ENCODE data around the gene ENTHD1.
"Not testable (repeated sequence)": the region's sequence is repeated elsewhere in the genome, so short reads cannot be mapped to it uniquely, and the experiment has no call there.

Gene ENTHD1

DNA sequence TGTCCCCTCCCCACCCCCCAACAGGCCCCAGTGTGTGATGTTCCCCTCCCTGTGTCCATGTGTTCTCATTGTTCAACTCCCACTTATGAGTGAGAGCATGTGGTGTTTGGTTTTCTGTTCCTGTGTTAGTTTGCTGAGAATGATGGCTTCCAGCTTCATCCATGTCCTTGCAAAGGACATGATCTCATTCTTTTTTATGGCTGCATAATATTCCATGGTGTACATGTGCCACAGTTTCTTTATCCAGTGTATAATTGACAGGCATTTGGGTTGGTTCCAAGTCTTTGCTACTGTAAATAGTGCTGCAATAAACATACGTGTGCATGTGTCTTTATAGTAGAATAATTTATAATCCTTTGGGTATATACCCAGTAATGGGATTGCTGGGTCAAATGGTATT is 159.5 kb downstream of the ENTHD1 start:
- not testable (repeated sequence) for DNase-seq (ENCODE audit: low read depth, low spot score)

DNA sequence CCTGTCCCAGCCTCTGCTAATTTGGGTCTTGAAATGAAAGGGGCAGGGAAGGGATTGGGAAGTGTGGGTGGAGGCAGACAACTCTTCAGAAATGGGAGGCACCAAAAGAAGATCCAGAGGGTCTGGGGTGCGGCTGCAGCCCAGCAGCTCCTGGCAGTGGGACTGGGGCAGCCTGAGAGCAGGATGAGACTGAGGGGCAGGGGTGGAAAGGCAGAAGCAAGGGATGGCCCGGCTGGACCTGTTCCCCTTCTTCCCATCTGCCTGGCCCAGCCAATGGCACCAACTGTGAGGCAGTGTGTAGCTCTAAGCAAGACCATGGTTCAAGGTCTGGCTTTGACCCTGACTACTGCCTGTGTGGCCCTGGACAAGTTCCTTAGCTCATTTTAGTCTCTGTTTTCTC is 160.4 kb downstream of the ENTHD1 start:
- DNase-seq (ENCODE audit: low read depth, low spot score) = no peak

DNA sequence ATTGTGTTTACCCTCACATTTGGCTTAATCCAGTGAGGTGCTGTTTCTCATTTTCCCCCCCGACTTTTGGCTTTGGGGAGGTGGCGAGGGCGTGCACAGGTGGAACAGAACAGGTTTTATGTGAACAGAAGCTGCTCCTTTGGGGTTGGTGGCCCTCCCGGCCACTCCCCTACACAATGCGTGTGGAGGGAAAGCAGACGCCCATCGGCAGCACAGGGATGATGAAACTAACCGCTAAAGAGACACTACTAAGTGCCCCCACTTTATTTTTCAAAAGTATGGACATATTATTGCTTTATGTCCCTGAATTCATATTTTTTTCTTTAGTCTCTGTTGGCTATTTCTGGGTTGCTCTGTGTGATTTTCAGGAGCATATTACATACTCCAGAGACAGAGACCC is 160.9 kb downstream of the ENTHD1 start:
- no peak for DNase-seq (ENCODE audit: low read depth, low spot score)

DNA sequence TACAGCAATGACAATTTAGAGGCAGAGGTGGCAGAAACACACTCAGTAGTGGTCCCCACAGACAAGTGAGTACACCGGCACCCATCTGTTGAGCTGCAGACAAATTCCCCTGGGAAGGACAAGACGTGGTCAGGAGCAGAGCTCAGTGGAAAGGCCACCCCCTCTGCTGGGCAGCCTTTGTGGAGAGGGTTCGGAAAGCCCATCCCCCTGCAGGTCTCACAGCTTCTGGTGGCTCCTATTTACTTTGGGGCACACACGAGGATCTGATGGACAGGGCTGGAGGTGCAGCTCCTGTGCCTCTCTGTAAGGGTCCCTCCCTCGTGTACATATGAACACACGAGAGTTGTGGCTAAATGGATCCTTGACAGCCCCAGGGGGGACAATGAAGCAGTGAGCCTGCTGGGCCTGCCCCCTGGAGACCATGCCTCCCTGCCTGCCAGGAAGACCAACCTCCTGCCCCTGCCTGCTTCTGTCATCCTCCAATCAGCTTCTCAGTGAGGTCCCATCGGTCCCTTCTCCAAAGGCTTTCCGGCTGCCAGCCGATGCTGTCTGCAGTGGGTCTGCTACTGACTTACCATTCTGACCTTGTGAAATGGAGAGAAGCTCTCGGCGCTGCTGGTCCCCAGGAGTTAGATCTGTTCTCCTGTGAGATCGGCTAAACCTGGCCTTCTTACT is 161.5 kb downstream of the ENTHD1 start:
- no peak for DNase-seq (ENCODE audit: low read depth, low spot score)

DNA sequence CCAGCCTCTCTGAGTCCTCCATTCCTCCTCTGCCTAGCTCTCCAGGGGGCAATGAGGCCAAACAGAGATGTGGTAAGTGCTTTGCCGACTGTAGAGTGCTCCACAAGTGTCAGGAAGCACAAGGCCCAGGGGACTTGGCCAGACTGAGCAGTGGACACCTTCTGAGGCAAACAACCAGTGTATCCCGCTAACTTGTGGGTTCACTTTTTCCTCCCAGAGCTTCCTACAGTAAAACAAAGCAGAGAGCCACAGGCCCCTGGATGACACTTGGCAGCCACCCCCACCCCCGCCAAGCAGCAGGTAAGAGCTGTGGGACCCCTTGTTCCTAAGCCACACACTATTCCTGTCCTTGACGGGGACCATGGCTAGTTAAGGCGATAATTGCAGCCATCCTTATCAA is 162.1 kb downstream of the ENTHD1 start:
- no peak for DNase-seq (ENCODE audit: low read depth, low spot score)

DNA sequence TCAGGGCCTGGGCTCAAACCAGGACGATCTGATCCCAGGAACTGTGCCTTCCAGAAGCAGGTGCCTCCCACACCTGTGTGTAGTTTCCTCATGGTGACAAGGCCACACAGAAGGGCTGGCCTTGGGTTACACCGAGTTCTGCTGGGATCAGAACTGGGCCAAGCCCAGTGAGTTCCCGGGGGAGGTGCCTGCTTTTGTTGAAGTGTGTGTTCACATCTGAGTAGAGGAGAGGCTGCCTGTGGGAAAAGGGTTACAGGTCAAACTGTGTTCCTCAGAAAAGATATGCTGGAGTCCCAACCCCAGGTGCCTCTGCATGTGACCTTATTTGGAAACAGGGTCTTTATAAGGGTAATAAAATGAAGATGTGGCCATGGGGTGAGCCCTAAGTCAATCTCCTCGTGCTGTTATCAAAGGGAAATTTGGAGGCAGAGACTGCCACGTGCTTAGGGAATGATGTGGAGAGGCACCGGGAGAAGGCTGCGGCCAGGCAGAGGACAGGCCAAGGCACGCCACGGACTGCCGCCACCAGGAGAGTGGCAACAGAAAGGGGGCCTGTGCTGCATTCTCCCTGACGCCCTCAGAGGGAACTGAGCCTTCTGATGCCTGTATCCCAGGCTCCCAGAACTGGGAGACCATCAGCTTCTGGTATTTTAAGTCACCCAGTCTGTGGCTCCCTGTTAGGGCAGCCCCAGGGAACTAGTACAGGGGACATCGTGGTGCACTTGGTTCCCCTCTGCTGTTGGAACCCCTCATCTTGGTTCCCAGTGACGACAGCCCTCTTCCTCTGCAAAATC is 164.2 kb downstream of the ENTHD1 start:
- no peak for DNase-seq (ENCODE audit: low read depth, low spot score)

DNA sequence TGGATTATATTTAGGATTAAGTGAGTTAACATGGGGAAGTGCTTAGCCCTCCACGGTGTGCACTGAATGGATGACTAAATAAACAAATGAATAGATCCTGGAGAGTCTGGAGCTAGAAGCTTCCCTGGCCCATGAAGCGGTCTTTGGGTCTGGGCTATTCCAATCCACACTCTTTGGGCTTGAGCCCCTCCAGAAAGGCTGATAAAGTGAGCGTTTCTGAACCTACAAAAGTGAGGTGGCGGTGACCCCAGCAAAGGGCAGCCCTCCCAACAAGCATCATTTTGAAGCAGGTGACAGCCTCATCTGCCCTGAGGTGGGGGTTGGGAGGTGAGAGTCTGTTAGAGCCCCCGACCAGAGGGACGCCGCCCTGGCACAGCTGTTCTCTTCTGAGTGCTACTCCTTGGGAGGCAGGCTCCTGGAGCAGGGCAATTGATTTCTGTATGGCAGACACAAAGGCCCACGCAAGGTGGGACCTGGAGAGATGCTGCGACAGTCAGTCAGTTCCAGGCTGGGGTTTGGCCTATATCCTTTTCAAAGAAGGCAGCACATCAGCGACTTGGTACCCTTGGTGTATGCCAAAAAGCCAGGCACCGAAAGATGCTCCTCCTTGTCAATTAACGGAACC is 165.2 kb downstream of the ENTHD1 start:
- no peak for DNase-seq (ENCODE audit: low read depth, low spot score)

DNA sequence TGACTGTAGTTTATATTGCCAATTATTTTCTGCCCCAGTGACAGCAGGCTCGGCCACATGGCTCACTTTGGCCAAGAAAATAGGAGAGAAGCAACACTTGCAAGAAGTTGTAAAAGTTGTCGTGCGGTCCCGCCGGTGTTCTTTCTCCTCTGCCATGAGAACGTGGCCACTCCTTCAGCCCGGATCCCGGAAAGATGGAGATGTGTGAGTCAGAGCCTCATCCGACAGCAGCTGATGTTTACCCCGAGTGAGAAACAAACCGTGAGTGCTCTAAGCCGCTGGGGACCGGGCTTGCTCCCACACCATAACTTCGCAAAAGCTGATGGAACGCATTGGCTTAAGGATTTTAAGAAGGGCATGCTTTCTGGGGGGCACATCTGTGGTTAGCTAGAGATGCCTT is 166.0 kb downstream of the ENTHD1 start:
- DNase-seq (ENCODE audit: low read depth, low spot score) = no peak

DNA sequence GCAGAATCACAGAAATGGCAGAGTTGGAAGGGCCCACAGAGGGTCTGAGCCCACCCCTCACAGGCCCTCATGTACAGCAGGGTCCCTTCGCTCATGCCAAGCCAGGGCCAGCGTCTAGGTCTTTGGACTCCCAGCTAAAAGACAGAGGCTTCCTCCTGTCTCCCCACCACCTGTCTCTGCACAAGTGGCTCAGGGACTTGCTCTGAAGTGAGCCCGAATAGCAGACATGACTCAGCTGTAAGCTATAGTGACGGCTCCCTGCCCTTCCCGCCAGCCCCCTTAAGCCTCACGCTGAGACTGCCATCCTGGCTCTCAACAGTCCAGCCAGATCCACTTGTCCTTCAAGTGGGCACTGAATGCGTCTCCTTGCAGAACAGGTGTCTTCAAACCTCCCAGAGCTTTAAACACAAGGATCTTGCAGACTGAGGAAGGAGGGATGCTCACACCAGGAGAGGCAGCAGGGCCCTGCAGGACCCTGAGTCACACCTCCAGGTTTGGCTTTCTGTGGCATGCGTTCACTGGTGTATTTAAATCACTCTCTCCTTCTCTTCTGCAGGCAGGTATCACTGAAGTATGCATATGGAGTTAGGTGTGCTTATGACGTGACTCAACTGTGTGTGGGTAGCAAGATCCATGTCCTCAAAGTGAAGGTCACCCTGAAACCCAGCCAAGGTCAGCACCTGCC is 168.1 kb downstream of the ENTHD1 start:
- DNase-seq (ENCODE audit: low read depth, low spot score) = no peak

DNA sequence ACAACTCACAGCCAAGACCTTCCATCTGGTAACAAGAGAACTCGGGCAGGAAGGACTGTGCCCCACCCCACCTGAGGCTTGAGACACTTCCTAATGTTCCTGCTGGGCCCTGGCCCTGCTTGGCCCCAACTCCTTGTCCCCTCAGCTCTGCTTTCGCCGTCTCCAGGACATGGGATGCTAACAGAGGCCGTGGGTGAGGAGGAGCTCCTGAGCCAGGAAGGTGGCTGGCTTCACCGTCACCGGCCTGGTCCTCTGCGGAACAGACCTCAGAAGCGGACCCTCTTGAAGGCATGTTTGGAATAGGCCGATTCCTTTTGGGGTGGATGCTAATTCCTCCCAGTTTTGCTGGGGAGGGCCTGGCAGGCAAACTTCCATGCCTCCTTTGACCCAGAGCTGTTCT is 168.7 kb downstream of the ENTHD1 start:
- no peak for DNase-seq (ENCODE audit: low read depth, low spot score)

DNA sequence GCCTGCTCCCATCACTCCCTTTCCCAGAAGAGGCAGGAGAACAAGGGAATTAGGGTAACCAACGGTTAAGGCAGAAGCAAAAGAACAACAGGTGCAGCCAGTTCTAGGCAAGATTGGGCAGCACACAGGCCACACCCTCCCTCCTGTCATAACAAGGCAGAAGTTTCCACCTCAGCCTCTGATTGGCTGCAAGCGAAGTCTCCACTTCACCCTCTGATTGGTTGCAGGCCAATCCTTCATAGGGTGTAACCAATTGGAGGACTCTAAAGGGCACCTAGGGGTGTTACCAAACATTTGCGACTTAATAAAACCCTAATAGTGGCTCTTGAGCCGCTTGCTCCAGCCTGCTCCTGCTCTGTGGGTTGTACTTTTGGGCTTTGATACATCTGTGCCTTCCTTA is 169.2 kb downstream of the ENTHD1 start:
- no peak for DNase-seq (ENCODE audit: low read depth, low spot score)

DNA sequence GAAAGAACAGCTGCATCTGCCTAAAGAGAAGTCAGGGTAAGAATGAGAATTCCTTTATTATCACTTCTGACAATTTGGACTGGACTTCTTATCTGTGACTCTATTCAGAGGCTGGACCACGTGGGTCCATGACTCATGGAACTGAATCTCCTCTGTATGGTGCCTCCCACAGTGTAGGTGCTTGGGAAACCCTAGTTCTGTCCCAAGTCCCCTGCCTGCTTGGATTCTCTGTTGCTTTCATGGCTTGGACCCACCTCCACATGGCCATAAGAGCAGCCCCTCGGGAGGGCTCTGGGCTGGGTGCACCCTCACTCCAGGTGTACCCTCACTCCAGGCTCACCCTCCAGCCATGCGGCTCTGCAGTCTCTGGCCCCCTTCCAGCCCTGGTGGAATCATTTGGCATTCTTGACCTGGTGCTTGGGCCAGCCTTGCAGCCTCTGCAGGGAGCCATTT is 169.6 kb downstream of the ENTHD1 start:
- no peak for DNase-seq (ENCODE audit: low read depth, low spot score)

DNA sequence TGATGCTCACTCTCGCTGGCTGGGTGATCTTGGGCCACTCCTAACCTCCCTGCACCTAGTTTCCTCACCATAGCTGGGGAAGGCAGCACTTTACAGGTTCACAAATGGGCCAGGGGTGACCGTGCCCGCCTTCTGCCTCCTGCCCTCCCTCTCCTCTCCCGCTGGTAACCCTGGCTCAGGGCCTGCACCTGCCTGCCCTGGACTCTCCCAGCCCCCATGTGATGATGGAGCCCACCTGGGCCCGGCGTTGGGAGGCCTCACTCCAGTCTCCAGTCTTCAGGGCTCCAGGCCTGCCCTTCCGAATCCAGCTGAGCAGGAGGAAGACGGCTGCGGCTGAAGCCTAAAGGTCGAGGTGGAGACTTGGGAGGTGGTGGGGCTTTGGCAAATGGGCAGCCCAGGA is 170.1 kb downstream of the ENTHD1 start:
- DNase-seq (ENCODE audit: low read depth, low spot score) = no peak

DNA sequence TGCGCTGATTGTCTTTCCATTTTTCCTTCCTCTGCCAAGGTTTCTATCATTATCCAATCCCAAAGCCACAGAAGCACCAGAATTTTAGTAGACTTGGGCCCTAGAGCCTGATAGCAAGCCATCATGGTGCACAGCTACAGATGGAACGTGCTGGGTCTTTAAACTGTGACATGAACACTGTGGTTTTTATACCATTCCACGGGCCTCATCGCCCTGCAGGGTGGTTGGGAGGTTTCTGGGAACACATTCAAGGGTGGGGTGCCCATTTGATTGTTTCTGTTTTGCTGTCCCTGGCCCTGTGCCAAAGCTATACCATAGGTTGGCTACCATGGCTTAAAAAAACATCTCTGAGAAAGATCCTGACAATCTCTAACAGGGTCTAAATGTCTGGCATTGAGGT is 171.1 kb downstream of the ENTHD1 start:
- no peak for DNase-seq (ENCODE audit: low read depth, low spot score)

DNA sequence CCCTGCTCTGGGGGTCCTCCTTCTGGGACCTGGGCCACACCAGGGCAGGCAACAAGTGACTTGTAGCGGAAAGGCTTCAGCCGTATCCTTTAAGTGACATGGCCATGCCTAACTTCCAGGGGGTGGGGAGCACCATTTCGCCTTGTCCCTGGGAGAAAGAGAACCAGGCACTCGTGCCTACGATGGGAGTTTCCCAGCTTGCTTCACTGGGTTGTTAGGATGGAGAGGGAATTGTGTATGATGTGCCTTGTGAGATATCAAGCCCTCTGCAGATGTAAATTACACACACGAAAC is 171.6 kb downstream of the ENTHD1 start:
- no peak for DNase-seq (ENCODE audit: low read depth, low spot score)

DNA sequence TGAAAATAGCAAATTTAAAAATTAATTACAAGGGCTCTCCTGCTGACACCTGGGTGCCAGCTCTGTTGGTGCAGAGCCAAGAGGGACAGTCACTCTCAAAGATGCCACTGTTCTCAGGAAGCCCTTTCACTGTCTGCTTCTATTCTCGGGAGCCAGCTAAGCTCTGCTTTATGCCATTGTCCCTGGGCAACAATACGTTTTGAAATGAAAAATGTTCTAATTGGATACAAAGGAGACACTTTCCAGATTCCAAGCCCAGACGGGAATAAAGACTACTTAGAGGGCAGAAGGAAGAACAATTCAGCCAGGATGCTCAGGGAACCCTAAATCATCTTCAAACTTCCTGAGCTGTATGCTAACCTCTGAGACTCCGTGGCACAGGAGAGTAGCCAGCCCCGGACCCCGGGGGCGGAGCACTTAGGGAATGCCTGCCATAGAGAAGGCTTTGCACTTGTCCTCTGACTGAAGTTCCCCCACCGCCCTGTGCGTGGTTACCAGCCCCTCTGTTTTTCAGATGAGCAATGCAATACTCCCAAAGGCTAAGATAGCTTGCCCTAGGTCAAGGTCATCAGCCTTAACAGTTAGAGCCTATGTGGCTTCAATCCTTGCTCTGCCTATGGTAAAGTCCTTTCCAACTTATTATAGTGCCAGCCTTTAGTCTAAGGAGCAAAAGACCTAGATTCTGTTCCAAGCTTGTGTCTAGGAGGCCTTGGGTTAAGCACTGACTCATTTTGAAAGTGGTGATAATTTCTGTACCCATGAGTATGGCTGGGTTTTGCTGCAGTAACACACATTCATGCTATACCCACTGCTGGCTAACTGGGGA is 172.1 kb downstream of the ENTHD1 start:
- no peak for DNase-seq (ENCODE audit: low read depth, low spot score)

DNA sequence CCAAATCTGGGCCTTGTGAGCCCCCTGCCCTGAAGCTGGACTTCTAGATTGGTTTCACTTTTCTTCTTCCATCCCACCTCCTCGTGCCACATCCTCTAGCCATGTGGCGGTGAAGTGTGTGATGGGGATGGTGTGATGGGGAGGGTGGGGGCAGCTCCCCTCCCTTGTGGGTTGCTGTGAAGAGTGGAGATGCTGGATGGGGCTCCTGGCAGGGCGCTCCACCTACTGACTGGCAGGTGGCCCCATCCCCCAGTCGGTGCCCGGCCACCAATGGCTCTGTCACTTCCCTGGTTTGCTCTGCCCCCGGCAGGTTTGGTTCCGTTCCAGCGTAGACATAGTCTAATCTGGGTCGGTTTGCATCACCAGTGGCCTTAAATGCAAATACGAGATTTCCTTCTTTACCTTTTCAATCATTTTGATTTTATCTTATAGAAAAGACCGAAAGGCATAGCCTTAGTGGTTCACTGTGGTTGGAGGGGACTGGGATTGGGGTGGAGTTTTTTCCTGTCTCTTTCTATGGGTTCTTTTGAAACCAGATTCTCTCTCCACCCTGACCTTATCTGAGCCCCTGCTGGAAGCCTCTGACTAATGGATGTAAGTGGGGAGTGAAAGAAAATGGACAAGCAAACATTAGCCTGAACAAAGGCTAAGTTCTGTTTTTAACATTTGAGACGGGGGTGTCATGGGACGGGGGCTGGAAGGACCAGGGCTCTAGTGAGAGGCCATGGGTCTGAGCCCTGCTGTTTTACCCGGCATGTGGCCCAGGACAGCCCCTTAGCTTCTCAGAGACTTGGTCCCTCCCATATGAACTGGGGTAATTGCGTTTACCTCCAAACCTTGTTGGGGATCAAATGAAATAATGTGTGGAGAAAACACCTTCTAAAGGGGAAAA is 173.8 kb downstream of the ENTHD1 start:
- DNase-seq (ENCODE audit: low read depth, low spot score) = no peak

DNA sequence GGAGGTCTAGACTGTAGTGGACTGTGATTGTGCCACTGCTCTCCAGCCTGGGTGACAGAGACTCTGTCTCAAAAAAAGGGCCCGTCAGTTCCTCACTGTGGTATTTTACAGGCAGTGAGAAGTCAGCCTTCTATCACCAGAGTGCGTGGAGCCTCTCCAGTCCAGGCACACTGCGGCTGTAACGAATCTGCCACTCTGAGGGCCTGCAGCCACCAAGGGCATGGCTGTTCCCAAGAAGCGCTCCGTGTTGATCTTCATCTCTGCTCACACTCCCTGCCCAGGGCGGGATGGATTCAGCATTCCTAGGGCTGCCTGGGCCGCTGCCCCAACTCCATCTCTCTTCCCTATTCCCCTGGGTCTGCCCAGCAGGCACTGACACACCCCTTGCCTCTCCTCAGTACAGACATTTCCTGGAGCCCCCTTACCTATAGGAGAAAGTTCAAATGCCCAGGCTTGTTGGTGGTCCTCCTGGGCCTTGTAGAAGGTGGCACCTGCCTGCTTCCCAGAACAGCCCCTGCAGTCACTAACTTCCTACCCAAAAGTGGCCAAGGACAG is 174.6 kb downstream of the ENTHD1 start:
- no peak for DNase-seq (ENCODE audit: low read depth, low spot score)

DNA sequence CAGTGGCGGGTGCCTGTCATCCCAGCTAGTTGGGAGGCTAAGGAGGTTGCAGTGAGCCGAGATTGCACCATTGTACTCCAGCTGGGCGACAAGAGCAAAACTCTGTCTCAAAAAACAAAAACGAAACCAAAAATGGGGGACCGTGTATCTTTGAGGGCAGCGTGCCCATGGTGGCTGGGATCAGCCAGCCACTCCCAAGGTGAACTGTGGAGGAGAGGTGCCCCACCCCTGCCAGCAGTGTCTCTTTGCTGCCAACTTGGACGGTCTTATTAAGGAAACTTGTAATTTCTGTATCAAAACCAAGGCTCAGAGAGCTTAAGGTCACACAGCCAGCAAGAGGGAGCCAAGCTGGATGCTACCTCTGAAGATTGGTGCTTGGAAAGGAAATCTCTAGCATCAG is 175.4 kb downstream of the ENTHD1 start:
- DNase-seq (ENCODE audit: low read depth, low spot score) = no peak

DNA sequence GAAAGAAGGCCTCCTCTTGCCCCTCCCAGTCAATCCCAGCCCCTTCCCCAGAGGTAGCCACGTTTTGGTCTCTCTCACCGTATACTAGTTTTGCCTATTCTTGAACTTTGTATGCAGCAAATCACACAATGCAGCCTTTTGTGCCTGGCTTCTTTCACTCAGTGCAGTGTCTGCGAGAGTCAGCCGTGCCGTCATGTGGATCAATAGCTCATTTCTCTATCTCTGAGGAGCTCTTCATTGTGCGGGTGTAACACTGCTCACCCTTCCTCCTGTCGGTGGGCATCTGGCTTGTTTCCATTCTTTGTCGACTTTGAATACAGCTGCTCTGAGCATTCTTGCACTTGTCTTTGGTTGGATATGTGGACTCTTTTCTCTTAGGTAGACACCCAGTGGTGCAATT is 176.5 kb downstream of the ENTHD1 start:
- DNase-seq (ENCODE audit: low read depth, low spot score) = no peak
